Measurements from ENCODE around the gene SH3D19. TPM values are rescaled to one million over a fixed set of nuclear protein-coding genes. Genes with fewer than 3 reads are reported as not detected.

The SH3D19 gene
- total RNA-seq, 1 donor from 2014 or later, result 32.0 TPM

DNA sequence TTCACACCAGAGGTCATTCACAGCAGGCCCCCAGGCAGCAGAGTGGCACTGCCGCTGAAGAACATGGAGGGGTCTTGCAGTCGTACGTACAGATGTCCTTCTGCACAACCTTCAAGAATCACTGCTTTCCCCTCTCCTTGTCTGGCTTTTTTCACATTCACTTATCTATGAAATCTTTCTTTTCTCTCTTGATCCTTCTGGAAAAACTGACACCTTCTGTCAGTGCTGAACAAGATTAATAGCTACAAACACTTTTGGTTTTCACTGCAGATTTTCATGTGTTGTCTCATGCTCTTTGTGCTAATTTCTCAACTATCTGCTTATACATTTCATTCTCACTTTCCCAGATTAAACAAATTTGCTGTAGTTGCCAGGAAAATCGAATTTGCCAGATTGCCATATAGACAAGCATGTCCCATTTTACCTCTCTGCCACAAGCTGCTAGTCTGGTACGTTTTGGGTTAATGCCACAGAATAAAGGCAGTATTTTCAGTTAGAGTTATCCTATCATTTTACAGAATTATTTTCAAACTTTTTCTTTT is 142.9 kb downstream of the SH3D19 start:
- peaks cover 21% of the 10 kb centered on the region for H3K4me1 Mint-ChIP-seq (ENCODE audit: low read depth)
- TF ChIP-seq, protein P1, sequence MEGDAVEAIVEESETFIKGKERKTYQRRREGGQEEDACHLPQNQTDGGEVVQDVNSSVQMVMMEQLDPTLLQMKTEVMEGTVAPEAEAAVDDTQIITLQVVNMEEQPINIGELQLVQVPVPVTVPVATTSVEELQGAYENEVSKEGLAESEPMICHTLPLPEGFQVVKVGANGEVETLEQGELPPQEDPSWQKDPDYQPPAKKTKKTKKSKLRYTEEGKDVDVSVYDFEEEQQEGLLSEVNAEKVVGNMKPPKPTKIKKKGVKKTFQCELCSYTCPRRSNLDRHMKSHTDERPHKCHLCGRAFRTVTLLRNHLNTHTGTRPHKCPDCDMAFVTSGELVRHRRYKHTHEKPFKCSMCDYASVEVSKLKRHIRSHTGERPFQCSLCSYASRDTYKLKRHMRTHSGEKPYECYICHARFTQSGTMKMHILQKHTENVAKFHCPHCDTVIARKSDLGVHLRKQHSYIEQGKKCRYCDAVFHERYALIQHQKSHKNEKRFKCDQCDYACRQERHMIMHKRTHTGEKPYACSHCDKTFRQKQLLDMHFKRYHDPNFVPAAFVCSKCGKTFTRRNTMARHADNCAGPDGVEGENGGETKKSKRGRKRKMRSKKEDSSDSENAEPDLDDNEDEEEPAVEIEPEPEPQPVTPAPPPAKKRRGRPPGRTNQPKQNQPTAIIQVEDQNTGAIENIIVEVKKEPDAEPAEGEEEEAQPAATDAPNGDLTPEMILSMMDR (IDR thresholded peaks at IDR 0.05), result no peak
- H3K27me3 Mint-ChIP-seq (ENCODE audit: low read depth), result no peaks in the 10 kb centered on the region
- H3K36me3 Mint-ChIP-seq (ENCODE audit: low read depth), result peaks cover 3% of the 10 kb centered on the region
- no peaks in the 10 kb centered on the region for H3K9me3 Mint-ChIP-seq (ENCODE audit: low read depth)
- H3K27ac Mint-ChIP-seq (ENCODE audit: unreplicated experiment), result no peak overlapping the region
- H3K4me3 Mint-ChIP-seq (ENCODE audit: unreplicated experiment), result no peak overlapping the region
- no peak for DNase-seq (ENCODE audit: low spot score)

DNA sequence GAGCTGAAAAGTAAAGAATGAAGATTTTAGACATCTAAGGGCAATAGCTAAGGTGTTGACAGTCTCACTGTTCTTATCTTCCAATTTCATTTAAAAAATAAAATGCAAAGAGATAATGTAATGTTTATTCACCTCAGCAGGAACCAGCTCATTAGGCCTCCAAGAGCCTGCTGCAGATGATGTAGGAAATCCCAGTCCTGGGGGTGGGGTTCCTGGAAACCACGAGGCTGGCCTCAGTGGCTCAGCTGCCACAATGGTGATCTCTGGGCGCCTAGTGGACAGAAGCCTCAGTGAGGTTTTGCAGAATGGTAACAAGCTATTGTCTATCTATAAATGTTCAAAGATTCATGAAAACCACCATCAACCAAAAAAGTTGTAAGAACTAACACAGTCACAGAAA is 148.7 kb downstream of the SH3D19 start:
- Mint-ChIP-seq H3K4me3 (ENCODE audit: unreplicated experiment) (no peak overlapping the region), H3K4me1 (ENCODE audit: low read depth) (peaks cover 15% of the 10 kb centered on the region), H3K27ac (ENCODE audit: unreplicated experiment) (no peak overlapping the region), H3K36me3 (ENCODE audit: low read depth) (peaks cover 20% of the 10 kb centered on the region), H3K27me3 (ENCODE audit: low read depth) (no peaks in the 10 kb centered on the region), H3K9me3 (ENCODE audit: low read depth) (no peaks in the 10 kb centered on the region)
- no peak for DNase-seq (ENCODE audit: low spot score)
- TF ChIP-seq, protein P1 (IDR thresholded peaks at IDR 0.05), result no peak

- H3K4me3 Mint-ChIP-seq (ENCODE audit: unreplicated experiment), result no peak overlapping the region
- H3K27ac Mint-ChIP-seq (ENCODE audit: unreplicated experiment), result no peak overlapping the region
- H3K9me3 Mint-ChIP-seq (ENCODE audit: low read depth), result no peaks in the 10 kb centered on the region
These were observed 149.4 kb downstream of the SH3D19 start for GRCh38 chr4:151175754-151176631.

DNA sequence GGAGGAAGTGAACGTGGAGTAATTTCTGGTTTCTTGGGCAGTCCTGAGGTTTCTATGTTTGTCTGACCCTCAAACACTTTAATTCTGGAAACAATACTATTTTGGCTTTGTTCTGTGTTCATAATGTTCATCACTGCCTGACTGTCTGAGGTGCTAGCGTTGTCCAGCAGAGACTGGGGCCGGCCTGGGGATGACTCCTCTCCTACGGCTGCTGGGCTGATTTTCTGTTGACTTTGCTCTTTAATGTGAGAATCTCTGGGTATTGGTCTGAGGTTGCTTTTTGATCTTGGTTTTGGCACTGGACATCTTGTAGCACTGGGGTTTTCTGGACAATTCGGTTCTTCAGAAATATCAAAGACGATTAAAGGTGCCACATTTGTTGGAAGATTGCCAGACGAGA is 150.2 kb downstream of the SH3D19 start:
- Mint-ChIP-seq H3K27me3 (ENCODE audit: low read depth) (no peaks in the 10 kb centered on the region), H3K36me3 (ENCODE audit: low read depth) (peaks cover 20% of the 10 kb centered on the region), H3K9me3 (ENCODE audit: low read depth) (no peaks in the 10 kb centered on the region), H3K4me3 (ENCODE audit: unreplicated experiment) (no peak overlapping the region), H3K4me1 (ENCODE audit: low read depth) (peaks cover 12% of the 10 kb centered on the region), H3K27ac (ENCODE audit: unreplicated experiment) (no peak overlapping the region)
- TF ChIP-seq, protein P1 (IDR thresholded peaks at IDR 0.05), result no peak
- no peak for DNase-seq (ENCODE audit: low spot score)

More at GRCh38 chr4:151175754-151176631, 149.4 kb downstream of the SH3D19 start:
- DNase-seq (ENCODE audit: low spot score), result no peak
- Mint-ChIP-seq H3K27me3 (ENCODE audit: low read depth) (no peaks in the 10 kb centered on the region), H3K4me1 (ENCODE audit: low read depth) (peaks cover 12% of the 10 kb centered on the region), H3K36me3 (ENCODE audit: low read depth) (peaks cover 20% of the 10 kb centered on the region)
- TF ChIP-seq, protein P1 (IDR thresholded peaks at IDR 0.05), result no peak

DNA sequence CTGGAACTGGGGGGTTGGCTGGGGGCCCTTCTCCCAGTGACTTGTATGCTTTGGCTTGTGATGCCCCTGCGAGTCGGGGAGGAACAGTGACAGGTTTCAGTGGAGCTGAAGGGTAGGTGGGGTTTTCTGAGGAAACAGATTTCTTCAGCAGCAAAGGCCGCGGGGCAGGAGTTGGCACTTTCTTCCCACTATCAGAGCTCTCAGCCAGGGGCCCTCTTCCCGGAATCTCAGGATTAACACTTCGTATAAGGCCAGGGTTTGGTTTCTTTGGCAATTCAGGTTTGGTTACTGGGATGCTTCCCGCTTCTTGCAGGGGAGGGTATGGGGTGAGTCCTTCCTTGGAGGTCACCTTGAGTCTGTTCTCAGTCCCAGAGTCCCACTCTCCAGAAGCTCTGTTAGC is 150.6 kb downstream of the SH3D19 start:
- H3K9me3 Mint-ChIP-seq (ENCODE audit: low read depth), result no peaks in the 10 kb centered on the region
- no peak overlapping the region for H3K27ac Mint-ChIP-seq (ENCODE audit: unreplicated experiment)
- H3K36me3 Mint-ChIP-seq (ENCODE audit: low read depth), result peaks cover 20% of the 10 kb centered on the region
- H3K4me3 Mint-ChIP-seq (ENCODE audit: unreplicated experiment), result no peak overlapping the region
- no peak for DNase-seq (ENCODE audit: low spot score)
- no peaks in the 10 kb centered on the region for H3K27me3 Mint-ChIP-seq (ENCODE audit: low read depth)
- H3K4me1 Mint-ChIP-seq (ENCODE audit: low read depth), result peaks cover 17% of the 10 kb centered on the region
- TF ChIP-seq, protein P1 (IDR thresholded peaks at IDR 0.05), result no peak
